Body of pancreas (tissue), 4 donors: Measurements from ENCODE around the gene MYO5B.

Experiments
- CTCF ChIP-seq, 7 experiments: fragments of 450-650 bp in 4 of 7; fragments of 200-600 bp in 3 of 7; sonication (generic) in 3 of 7; IDR thresholded peaks; one replicate each; pipeline ENCODE4 v1.5.1; 2016 to 2019; ENCODE audit warnings: antibody characterized with exemption in 7 of 7
- POLR2A ChIP-seq, 3 donors: fragments of 450-650 bp; IDR thresholded peaks; one replicate each; pipeline ENCODE4 v1.6.1; 2016; ENCODE audit warnings: antibody characterized with exemption in 3 of 3, mild to moderate bottlenecking in 2 of 3

GRCh38 chr18:50093366-50094064 is 101.4 kb downstream of the MYO5B start:
- TF ChIP-seq CTCF (IDR thresholded peaks at IDR 0.05), result no peak
- TF ChIP-seq POLR2A (IDR thresholded peaks at IDR 0.05), result no peak
